ENCODE data around the gene APCDD1.
A peak's percentile ranks its signal among the peaks of the same experiment; 100 is the strongest.

APCDD1 gene

GRCh38 chr18:10523544-10523943 is 69.1 kb downstream of the APCDD1 start:
- Histone ChIP-seq H3K79me2 (ENCODE audit: low read length) (peaks cover 24% of the 10 kb centered on the region), H3K9me3 (ENCODE audit: insufficient read depth, low read length) (no peaks in the 10 kb centered on the region), H3K4me2 (ENCODE audit: low read length) (no peak overlapping the region), H3K36me3 (replicated peaks; ENCODE audit: low read depth, low read length) (no peaks in the 10 kb centered on the region), H3K27me3 (ENCODE audit: low read depth, low read length) (peaks cover 18% of the 10 kb centered on the region), H3K4me3 (ENCODE audit: low read length) (no peak overlapping the region), H3K27ac (ENCODE audit: low read length) (no peak overlapping the region), H4K20me1 (ENCODE audit: insufficient read depth, low read length) (peaks cover 10% of the 10 kb centered on the region; the same call in 1 of the 2 replicates), H3K9ac (ENCODE audit: low read length) (no peak overlapping the region), H3K4me1 (ENCODE audit: low read length) (peaks cover 22% of the 10 kb centered on the region), H2AFZ (ENCODE audit: low read depth, low read length) (no peak overlapping the region)
- TF ChIP-seq EZH2phosphoT487 (IDR thresholded peaks at IDR 0.05; ENCODE audit: low read depth): no peak
- no peak for TF ChIP-seq CTCF (IDR thresholded peaks at IDR 0.05; ENCODE audit: low read depth, low read length)

GRCh38 chr18:10524507-10525370 is 70.3 kb downstream of the APCDD1 start:
- Histone ChIP-seq H3K79me2 (ENCODE audit: low read length) (peaks cover 36% of the 10 kb centered on the region), H3K4me1 (ENCODE audit: low read length) (peaks cover 30% of the 10 kb centered on the region), H3K4me3 (ENCODE audit: low read length) (peak overlapping the region; percentile 86), H3K27ac (ENCODE audit: low read length) (no peak overlapping the region), H3K9me3 (ENCODE audit: insufficient read depth, low read length) (no peaks in the 10 kb centered on the region), H4K20me1 (ENCODE audit: insufficient read depth, low read length) (peaks cover 22% of the 10 kb centered on the region; the same call in 1 of the 2 replicates), H3K9ac (ENCODE audit: low read length) (peak overlapping the region; percentile 26; the same call in 1 of the 2 replicates), H3K4me2 (ENCODE audit: low read length) (peak overlapping the region; percentile 70), H3K36me3 (replicated peaks; ENCODE audit: low read depth, low read length) (no peaks in the 10 kb centered on the region), H3K27me3 (ENCODE audit: low read depth, low read length) (peaks cover 12% of the 10 kb centered on the region), H2AFZ (ENCODE audit: low read depth, low read length) (peak overlapping the region; percentile 75)
- no peak for TF ChIP-seq EZH2phosphoT487 (IDR thresholded peaks at IDR 0.05; ENCODE audit: low read depth)
- TF ChIP-seq CTCF (IDR thresholded peaks at IDR 0.05; ENCODE audit: low read depth, low read length): no peak

- peak overlapping the region; percentile 75 for H2AFZ ChIP-seq (ENCODE audit: low read depth, low read length)
- TF ChIP-seq EZH2phosphoT487 (IDR thresholded peaks at IDR 0.05; ENCODE audit: low read depth): no peak
- TF ChIP-seq CTCF (IDR thresholded peaks at IDR 0.05; ENCODE audit: low read depth, low read length): no peak
- peaks cover 42% of the 10 kb centered on the region for H3K79me2 ChIP-seq (ENCODE audit: low read length)
- H3K27me3 ChIP-seq (ENCODE audit: low read depth, low read length): peaks cover 12% of the 10 kb centered on the region
- no peaks in the 10 kb centered on the region for H3K9me3 ChIP-seq (ENCODE audit: insufficient read depth, low read length)
- peaks cover 33% of the 10 kb centered on the region for H3K4me1 ChIP-seq (ENCODE audit: low read length)
- H3K4me3 ChIP-seq (ENCODE audit: low read length): peak overlapping the region; percentile 86
- peak overlapping the region; percentile 70 for H3K4me2 ChIP-seq (ENCODE audit: low read length)
- no peak overlapping the region for H3K27ac ChIP-seq (ENCODE audit: low read length)
- H3K36me3 ChIP-seq (replicated peaks; ENCODE audit: low read depth, low read length): no peaks in the 10 kb centered on the region
- H4K20me1 ChIP-seq (ENCODE audit: insufficient read depth, low read length): peaks cover 26% of the 10 kb centered on the region
- peak overlapping the region; percentile 26 for H3K9ac ChIP-seq (ENCODE audit: low read length)
Measured at GRCh38 chr18:10525371-10525691, 70.9 kb downstream of the APCDD1 start.

- peak within 1 kb of the TSS; percentile 83 for H3K9ac ChIP-seq (ENCODE audit: low read length)
- peaks cover 12% of the 10 kb centered on the region for H3K27me3 ChIP-seq (ENCODE audit: low read depth, low read length)
- H3K4me3 ChIP-seq (ENCODE audit: low read length): peak within 1 kb of the TSS; percentile 86
- H3K36me3 ChIP-seq (replicated peaks; ENCODE audit: low read depth, low read length): no peaks in the 10 kb centered on the region
- peaks cover 48% of the 10 kb centered on the region for H3K79me2 ChIP-seq (ENCODE audit: low read length)
- H3K9me3 ChIP-seq (ENCODE audit: insufficient read depth, low read length): no peaks in the 10 kb centered on the region
- TF ChIP-seq CTCF (IDR thresholded peaks at IDR 0.05; ENCODE audit: low read depth, low read length): no peak
- TF ChIP-seq EZH2phosphoT487 (IDR thresholded peaks at IDR 0.05; ENCODE audit: low read depth): no peak
- peak within 1 kb of the TSS; percentile 75 for H2AFZ ChIP-seq (ENCODE audit: low read depth, low read length)
- peaks cover 32% of the 10 kb centered on the region for H4K20me1 ChIP-seq (ENCODE audit: insufficient read depth, low read length)
- peak within 1 kb of the TSS; percentile 78 for H3K4me2 ChIP-seq (ENCODE audit: low read length)
- peak within 1 kb of the TSS; percentile 47 for H3K27ac ChIP-seq (ENCODE audit: low read length)
- peaks cover 39% of the 10 kb centered on the region for H3K4me1 ChIP-seq (ENCODE audit: low read length)
Measured at GRCh38 chr18:10525697-10526560, 71.5 kb downstream of the APCDD1 start, which contains the start of gene NAPG. NAPG (plus strand) TSS chr18:10526027; CDS start chr18:10526103, 76 bp downstream.
